ENCODE measurements around the gene PAH.

The PAH gene

GRCh38 chr12:102958830-102959176, 41.8 kb upstream of the PAH start:
- in situ Hi-C loops (cut with HindIII; ENCODE audit: low pct_ligation_motif_present, low sequenced_read_pairs) = loop anchor here (25.0 kb wide), 1 partner anchor 578 kb away; no protein-coding TSS in a partner anchor
- H3K4me3 ChIP-seq (ENCODE audit: low read depth, low read length) = no peak overlapping the region
- no peak for TF ChIP-seq CTCF (IDR thresholded peaks at IDR 0.05; ENCODE audit: low read depth, low read length, missing control alignments)
- H3K27ac ChIP-seq = no peak overlapping the region
- DNase-seq = no peak
- no peaks in the 10 kb centered on the region for H3K36me3 ChIP-seq (replicated peaks)
- H3K27me3 ChIP-seq (replicated peaks) = peaks cover 61% of the 10 kb centered on the region

DNA sequence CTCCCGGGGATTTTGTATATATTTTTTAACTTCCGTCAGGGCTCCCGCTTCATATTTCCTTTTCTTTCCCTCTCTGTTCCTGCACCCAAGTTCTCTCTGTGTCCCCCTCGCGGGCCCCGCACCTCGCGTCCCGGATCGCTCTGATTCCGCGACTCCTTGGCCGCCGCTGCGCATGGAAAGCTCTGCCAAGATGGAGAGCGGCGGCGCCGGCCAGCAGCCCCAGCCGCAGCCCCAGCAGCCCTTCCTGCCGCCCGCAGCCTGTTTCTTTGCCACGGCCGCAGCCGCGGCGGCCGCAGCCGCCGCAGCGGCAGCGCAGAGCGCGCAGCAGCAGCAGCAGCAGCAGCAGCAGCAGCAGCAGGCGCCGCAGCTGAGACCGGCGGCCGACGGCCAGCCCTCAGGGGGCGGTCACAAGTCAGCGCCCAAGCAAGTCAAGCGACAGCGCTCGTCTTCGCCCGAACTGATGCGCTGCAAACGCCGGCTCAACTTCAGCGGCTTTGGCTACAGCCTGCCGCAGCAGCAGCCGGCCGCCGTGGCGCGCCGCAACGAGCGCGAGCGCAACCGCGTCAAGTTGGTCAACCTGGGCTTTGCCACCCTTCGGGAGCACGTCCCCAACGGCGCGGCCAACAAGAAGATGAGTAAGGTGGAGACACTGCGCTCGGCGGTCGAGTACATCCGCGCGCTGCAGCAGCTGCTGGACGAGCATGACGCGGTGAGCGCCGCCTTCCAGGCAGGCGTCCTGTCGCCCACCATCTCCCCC, 41.2 kb upstream of the PAH start:
- Histone ChIP-seq H3K27ac (no peak overlapping the region), H3K36me3 (replicated peaks) (no peaks in the 10 kb centered on the region), H3K4me3 (ENCODE audit: low read depth, low read length) (peak overlapping the region; percentile 42), H3K27me3 (replicated peaks) (peaks cover 61% of the 10 kb centered on the region)
- no peak for TF ChIP-seq CTCF (IDR thresholded peaks at IDR 0.05; ENCODE audit: low read depth, low read length, missing control alignments)
- DNase-seq = peak; percentile 6
- in situ Hi-C loops (cut with HindIII; ENCODE audit: low pct_ligation_motif_present, low sequenced_read_pairs) = loop anchor here (25.0 kb wide), 1 partner anchor 579 kb away; no protein-coding TSS in a partner anchor

- Histone ChIP-seq H3K27me3 (replicated peaks) (peaks cover 62% of the 10 kb centered on the region), H3K4me3 (ENCODE audit: low read depth, low read length) (peak within 1 kb of the TSS; percentile 42), H3K36me3 (replicated peaks) (no peaks in the 10 kb centered on the region), H3K27ac (no peak within 1 kb of the TSS)
- TF ChIP-seq CTCF (IDR thresholded peaks at IDR 0.05; ENCODE audit: low read depth, low read length, missing control alignments) = no peak
- in situ Hi-C loops (cut with HindIII; ENCODE audit: low pct_ligation_motif_present, low sequenced_read_pairs) = loop anchor here (25.0 kb wide), 1 partner anchor 580 kb away; no protein-coding TSS in a partner anchor
- DNase-seq = no peak
Observed at GRCh38 chr12:102957339-102958050, 40.5 kb upstream of the PAH start, which contains the start of gene ASCL1. ASCL1 (plus strand) TSS chr12:102957674; CDS start chr12:102958245, 571 bp downstream.

- H3K27me3 ChIP-seq (replicated peaks) = peaks cover 60% of the 10 kb centered on the region
- DNase-seq = no peak
- no peaks in the 10 kb centered on the region for H3K36me3 ChIP-seq (replicated peaks)
- TF ChIP-seq CTCF (IDR thresholded peaks at IDR 0.05; ENCODE audit: low read depth, low read length, missing control alignments) = no peak
- H3K4me3 ChIP-seq (ENCODE audit: low read depth, low read length) = no peak overlapping the region
- in situ Hi-C loops (cut with HindIII; ENCODE audit: low pct_ligation_motif_present, low sequenced_read_pairs) = loop anchor here (25.0 kb wide), 1 partner anchor 580 kb away; no protein-coding TSS in a partner anchor
- no peak overlapping the region for H3K27ac ChIP-seq
Observed at GRCh38 chr12:102956738-102957327, 39.8 kb upstream of the PAH start.

DNA sequence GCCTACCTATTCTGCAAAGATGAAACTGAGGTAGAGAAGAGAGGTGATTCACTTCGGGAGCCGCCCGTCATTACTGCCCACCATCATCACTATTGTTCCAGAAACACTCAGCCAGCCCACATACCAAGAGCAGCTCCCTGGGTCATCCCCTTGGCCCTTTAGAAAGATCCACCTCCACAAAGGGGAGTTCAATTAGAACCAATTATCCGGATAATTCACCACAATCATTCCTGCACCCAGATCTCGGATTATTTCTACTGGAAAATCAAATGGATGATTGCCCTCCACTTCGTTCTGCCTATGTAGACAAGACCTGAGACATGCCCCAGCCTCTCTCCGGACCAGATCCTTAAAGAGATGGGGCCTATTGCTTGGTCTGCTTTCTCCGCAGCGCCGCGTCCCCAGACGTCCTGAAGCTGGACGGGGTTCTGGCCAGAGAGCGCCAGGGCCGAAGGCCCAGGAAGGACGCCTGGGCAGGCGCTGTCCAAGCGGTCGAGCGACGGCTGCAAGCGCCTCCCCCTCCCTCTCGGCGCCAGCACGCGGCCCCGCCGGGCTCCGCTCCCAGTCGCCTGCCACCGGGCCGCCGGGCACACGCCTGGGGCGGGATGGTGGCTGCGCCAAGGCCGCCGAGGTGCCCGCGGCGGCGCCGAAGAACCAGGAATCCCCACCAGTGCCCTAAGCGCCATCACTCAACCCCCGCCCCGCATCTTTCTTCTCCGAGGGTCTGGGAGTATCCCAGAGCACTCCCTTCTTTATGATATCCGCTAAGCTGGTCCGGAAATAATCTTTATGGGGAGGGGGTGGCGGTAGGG, 39.1 kb upstream of the PAH start:
- DNase-seq = no peak
- Histone ChIP-seq H3K27me3 (replicated peaks) (peaks cover 57% of the 10 kb centered on the region), H3K36me3 (replicated peaks) (no peaks in the 10 kb centered on the region), H3K4me3 (ENCODE audit: low read depth, low read length) (no peak overlapping the region), H3K27ac (no peak overlapping the region)
- TF ChIP-seq CTCF (IDR thresholded peaks at IDR 0.05; ENCODE audit: low read depth, low read length, missing control alignments) = no peak
- in situ Hi-C loops (cut with HindIII; ENCODE audit: low pct_ligation_motif_present, low sequenced_read_pairs) = loop anchor here (25.0 kb wide), 1 partner anchor 581 kb away; no protein-coding TSS in a partner anchor

All from brain microvascular endothelial cell (primary cell).